ENCODE measurements around the gene HOXB9. TPM values are rescaled to one million over a fixed set of nuclear protein-coding genes. Genes with fewer than 3 reads are reported as not detected.

Gene HOXB9
- total RNA-seq, 1 experiment from 2014 or later, result not detected

DNA sequence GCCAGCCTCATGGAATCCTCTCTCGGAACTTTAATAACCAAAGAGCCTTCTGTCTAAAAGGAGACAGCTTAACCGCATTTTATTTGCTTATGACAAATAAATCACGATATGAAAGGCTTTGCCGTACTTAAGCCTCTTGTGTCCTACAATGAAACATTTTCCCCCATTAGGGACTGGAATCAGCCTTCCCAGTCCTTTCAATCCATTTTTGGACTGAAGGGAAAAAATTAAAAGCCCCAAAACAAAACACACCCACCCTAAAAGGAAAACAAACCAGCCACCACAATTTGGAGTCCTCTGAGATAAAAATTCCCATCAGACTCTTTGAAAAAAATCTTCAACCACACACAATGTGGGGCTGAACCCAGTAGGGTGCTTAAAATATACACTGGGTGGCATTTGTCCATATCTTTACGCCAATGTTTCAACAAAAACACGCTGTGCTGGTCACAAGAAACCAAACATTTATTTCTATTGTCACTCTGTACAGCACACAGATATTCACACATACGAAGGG, 51.0 kb downstream of the HOXB9 start:
- Histone ChIP-seq H3K23ac (ENCODE audit: insufficient read length, low read depth, low read length) (no peak overlapping the region), H2BK20ac (ENCODE audit: low read depth, low read length, poor library complexity, severe bottlenecking) (no peak overlapping the region), H4K91ac (ENCODE audit: insufficient read length, low read depth, low read length) (no peak overlapping the region), H3K4ac (ENCODE audit: low read depth, low read length) (no peak overlapping the region), H3K27ac (ENCODE audit: insufficient read length, low read depth, low read length) (no peak overlapping the region), H3K14ac (ENCODE audit: insufficient read depth, low read length) (no peak overlapping the region), H2AFZ (ENCODE audit: low read length) (no peak overlapping the region), H3T11ph (ENCODE audit: low read length) (no peak overlapping the region), H3K18ac (ENCODE audit: insufficient read length, low read depth, low read length) (no peak overlapping the region), H2BK5ac (ENCODE audit: insufficient read length, low read length) (no peak overlapping the region), H2BK12ac (ENCODE audit: insufficient read length, low read depth, low read length) (no peak overlapping the region), H2BK15ac (ENCODE audit: low read depth, low read length) (no peak overlapping the region), H4K20me1 (ENCODE audit: control insufficient read depth, insufficient read depth, insufficient read length) (peaks cover 2% of the 10 kb centered on the region), H3K23me2 (ENCODE audit: insufficient read length, low read depth, low read length, poor library complexity, severe bottlenecking) (no peaks in the 10 kb centered on the region), H4K8ac (replicated peaks; ENCODE audit: insufficient read length, low read depth, low read length) (no peak overlapping the region), H3K4me1 (ENCODE audit: insufficient read depth, low read length) (no peaks in the 10 kb centered on the region), H2AK5ac (ENCODE audit: insufficient read length, low read length) (no peak overlapping the region), H3K9ac (ENCODE audit: extremely low read depth, insufficient read length, low read length) (no peak overlapping the region), H3K56ac (ENCODE audit: insufficient read length, low read depth, low read length) (no peak overlapping the region), H2BK120ac (ENCODE audit: low read depth, low read length, poor library complexity, severe bottlenecking) (no peak overlapping the region), H3K79me2 (ENCODE audit: insufficient read depth, low read length) (no peaks in the 10 kb centered on the region), H3K9me3 (ENCODE audit: control insufficient read depth, low read depth, low read length) (no peaks in the 10 kb centered on the region), H3K27me3 (ENCODE audit: insufficient read depth, low read length) (peaks cover 96% of the 10 kb centered on the region), H3K4me2 (ENCODE audit: insufficient read depth, insufficient read length, low read length) (no peak overlapping the region), H4K5ac (ENCODE audit: insufficient read length, low read depth, low read length) (no peak overlapping the region), H3K79me1 (ENCODE audit: insufficient read depth, low read depth, low read length, poor library complexity, severe bottlenecking) (no peaks in the 10 kb centered on the region)
- Mint-ChIP-seq H3K36me3 (ENCODE audit: insufficient read depth in 1 of 3, low read depth in 3 of 3) (no peaks in the 10 kb centered on the region; a peak in 2 of 7 replicates), H3K9me3 (peaks cover 7 to 13% of the 10 kb centered on the region in 2 experiments; a peak in 4 of 5 replicates), H3K4me3 (no peak overlapping the region), H3K27me3 (ENCODE audit: low read depth) (peaks cover 22% of the 10 kb centered on the region), H3K4me1 (peaks cover 5 to 34% of the 10 kb centered on the region in 2 experiments), H3K27ac (no peak overlapping the region)
- TF ChIP-seq, protein P1, sequence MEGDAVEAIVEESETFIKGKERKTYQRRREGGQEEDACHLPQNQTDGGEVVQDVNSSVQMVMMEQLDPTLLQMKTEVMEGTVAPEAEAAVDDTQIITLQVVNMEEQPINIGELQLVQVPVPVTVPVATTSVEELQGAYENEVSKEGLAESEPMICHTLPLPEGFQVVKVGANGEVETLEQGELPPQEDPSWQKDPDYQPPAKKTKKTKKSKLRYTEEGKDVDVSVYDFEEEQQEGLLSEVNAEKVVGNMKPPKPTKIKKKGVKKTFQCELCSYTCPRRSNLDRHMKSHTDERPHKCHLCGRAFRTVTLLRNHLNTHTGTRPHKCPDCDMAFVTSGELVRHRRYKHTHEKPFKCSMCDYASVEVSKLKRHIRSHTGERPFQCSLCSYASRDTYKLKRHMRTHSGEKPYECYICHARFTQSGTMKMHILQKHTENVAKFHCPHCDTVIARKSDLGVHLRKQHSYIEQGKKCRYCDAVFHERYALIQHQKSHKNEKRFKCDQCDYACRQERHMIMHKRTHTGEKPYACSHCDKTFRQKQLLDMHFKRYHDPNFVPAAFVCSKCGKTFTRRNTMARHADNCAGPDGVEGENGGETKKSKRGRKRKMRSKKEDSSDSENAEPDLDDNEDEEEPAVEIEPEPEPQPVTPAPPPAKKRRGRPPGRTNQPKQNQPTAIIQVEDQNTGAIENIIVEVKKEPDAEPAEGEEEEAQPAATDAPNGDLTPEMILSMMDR (conservative IDR thresholded peaks at IDR 0.05), result no peak
- no peak for DNase-seq
- WGBS (ENCODE audit: extremely low coverage, insufficient read length, low lambda C conversion rate), result no CpG with 5 or more reads among the region's 7 CpGs

Data from H9 (cell line).